Sigmoid colon (tissue), 7 donors: ENCODE measurements around the gene CLIC5. TPM values are rescaled to one million over a fixed set of nuclear protein-coding genes. Genes with fewer than 3 reads are reported as not detected.
A peak's percentile ranks its signal among the peaks of the same experiment; 100 is the strongest.

Experiments
- DNase-seq: peaks from one replicate; pipeline ENCODE4 v3.0.0-alpha.2; 2019
- H3K27ac ChIP-seq, 4 donors: fragments of 200-600 bp; sonication (generic); one replicate each; pipeline ENCODE4 v1.5.1; 2016 to 2019; ENCODE audit warnings: mild to moderate bottlenecking in 1 of 4
- H3K27me3 ChIP-seq, 3 donors: fragments of 200-600 bp; sonication (generic); one replicate each; pipeline ENCODE4 v1.5.1; 2019; ENCODE audit warnings: mild to moderate bottlenecking in 1 of 3
- H3K36me3 ChIP-seq, 4 donors: fragments of 200-600 bp; sonication (generic); one replicate each; pipeline ENCODE4 v1.5.1; 2016 to 2019
- H3K4me1 ChIP-seq, 4 donors: fragments of 200-600 bp; sonication (generic); one replicate each; pipeline ENCODE4 v1.5.1; 2017 to 2019
- H3K4me3 ChIP-seq, 4 donors: fragments of 200-600 bp; sonication (generic); one replicate each; pipeline ENCODE4 v1.5.1; 2017 to 2019; ENCODE audit warnings: mild to moderate bottlenecking in 2 of 4, moderate library complexity in 1 of 4
- H3K9me3 ChIP-seq, 4 donors: fragments of 200-600 bp in 3 of 4; sonication (generic) in 3 of 4; one replicate each; pipeline versions ENCODE4 v1.5.1 to v1.6.1; 2013 to 2019
- EP300 ChIP-seq, 4 donors: sonication (generic); formaldehyde crosslinking; IDR thresholded peaks; one replicate each; pipeline ENCODE4 v1.6.1; 2017; ENCODE audit warnings: antibody characterized with exemption in 4 of 4
- POLR2A ChIP-seq, 2 donors: fragments of 450-650 bp; IDR thresholded peaks; one replicate each; pipeline ENCODE4 v1.6.1; 2016; ENCODE audit warnings: antibody characterized with exemption in 2 of 2, mild to moderate bottlenecking in 2 of 2, moderate library complexity in 2 of 2
- POLR2AphosphoS5 ChIP-seq, 4 donors: sonication (generic); formaldehyde crosslinking; IDR thresholded peaks; one replicate each; pipeline ENCODE4 v1.6.1; 2017; ENCODE audit warnings: antibody characterized with exemption in 4 of 4
- WGBS, 2 donors: extraction: QIAGEN DNeasy Blood & Tissue Kit; methylation state at CpG; one replicate each; pipeline ENCODE4 v1.1.7; 2013; 5-methylcytosine and 5-hydroxymethylcytosine counted together
- intact Hi-C: fragments of 100-400 bp; cut with DNase I; formaldehyde crosslinking; loops from one replicate; pipeline ENCODE4 v1.15.1; 2023
- polyA plus RNA-seq, 3 donors: library from polyadenylated mRNA; stranded (reverse); fragments of 200-250 nt; gene quantifications; one replicate each; pipeline ENCODE4 v1.2.3, GENCODE V29; 2013
- total RNA-seq, 4 donors: library from RNA; depleted of rRNA; stranded (reverse); fragments of >200 nt; gene quantifications; one replicate each; pipeline ENCODE4 v1.1.0, GENCODE V29; 2016
- TF ChIP-seq, protein P1 (sequence below), 4 experiments: fragments of 450-650 bp in 3 of 4; fragments of 200-600 bp in 1 of 4; IDR thresholded peaks; one replicate each; pipeline ENCODE4 v1.5.1; 2016 to 2019; ENCODE audit warnings: antibody characterized with exemption in 4 of 4, mild to moderate bottlenecking in 3 of 4, moderate library complexity in 2 of 4
- donor health status: healthy with polysubstance abuse.
- donor health status: Bipolar disorder and iron deficiency.
- donor health status: healthy.

CLIC5 gene
- total and polyA plus RNA-seq, 7 donors, result 1.8 to 77.0 (median 3.5) TPM

DNA sequence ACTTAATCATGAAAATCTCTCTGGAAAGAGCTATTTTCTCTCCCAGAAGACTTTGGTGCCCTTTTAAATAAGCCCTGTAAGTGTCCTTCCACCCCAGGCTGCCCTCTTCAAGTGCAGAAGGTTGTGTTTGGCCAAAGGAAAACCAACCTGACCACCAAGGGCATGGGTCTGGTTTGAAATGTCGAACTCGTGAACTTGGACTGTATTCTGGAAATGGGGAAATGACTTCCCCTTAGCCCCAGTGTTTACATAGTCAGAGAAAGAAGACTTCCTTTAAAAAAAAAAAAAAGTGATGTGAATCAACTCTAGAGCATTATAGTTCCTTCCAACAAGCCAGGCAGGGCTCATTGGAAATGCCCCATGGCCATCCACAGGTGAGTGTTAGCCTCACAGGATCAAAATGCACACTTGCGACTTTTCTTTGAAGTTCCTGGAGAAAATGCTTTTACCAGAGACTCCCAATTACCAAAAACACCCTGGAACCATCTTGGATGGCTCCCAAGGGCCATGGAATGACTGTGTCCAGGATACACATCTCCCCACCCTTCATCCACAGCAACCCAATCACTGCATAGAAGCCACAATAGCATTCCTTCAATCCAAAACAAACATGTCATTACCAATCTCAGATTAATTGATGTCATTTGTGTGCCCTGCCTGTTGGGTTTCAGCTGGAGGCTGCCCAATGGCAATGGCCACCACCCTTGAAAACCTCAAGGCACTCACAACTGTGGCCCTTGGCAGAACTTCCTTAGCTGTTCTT is 133.8 kb downstream of the CLIC5 start:
- Histone ChIP-seq H3K27me3 (no peaks in the 10 kb centered on the region), H3K4me3 (no peak overlapping the region), H3K36me3 (no peaks in the 10 kb centered on the region), H3K9me3 (no peaks in the 10 kb centered on the region), H3K27ac (no peak overlapping the region), H3K4me1 (peaks cover 0 to 7% (median 0%) of the 10 kb centered on the region in 4 donors)
- DNase-seq, result no peak
- intact Hi-C loops, result no loop called here
- WGBS, 2 donors, result 80 to 90% methylated on average over 3 of the region's 3 CpGs
- no peak for TF ChIP-seq POLR2AphosphoS5 (IDR thresholded peaks at IDR 0.05)
- TF ChIP-seq EP300 (IDR thresholded peaks at IDR 0.05), result no peak
- no peak for TF ChIP-seq POLR2A (IDR thresholded peaks at IDR 0.05)
- TF ChIP-seq, protein P1, sequence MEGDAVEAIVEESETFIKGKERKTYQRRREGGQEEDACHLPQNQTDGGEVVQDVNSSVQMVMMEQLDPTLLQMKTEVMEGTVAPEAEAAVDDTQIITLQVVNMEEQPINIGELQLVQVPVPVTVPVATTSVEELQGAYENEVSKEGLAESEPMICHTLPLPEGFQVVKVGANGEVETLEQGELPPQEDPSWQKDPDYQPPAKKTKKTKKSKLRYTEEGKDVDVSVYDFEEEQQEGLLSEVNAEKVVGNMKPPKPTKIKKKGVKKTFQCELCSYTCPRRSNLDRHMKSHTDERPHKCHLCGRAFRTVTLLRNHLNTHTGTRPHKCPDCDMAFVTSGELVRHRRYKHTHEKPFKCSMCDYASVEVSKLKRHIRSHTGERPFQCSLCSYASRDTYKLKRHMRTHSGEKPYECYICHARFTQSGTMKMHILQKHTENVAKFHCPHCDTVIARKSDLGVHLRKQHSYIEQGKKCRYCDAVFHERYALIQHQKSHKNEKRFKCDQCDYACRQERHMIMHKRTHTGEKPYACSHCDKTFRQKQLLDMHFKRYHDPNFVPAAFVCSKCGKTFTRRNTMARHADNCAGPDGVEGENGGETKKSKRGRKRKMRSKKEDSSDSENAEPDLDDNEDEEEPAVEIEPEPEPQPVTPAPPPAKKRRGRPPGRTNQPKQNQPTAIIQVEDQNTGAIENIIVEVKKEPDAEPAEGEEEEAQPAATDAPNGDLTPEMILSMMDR (IDR thresholded peaks at IDR 0.05), result no peak

DNA sequence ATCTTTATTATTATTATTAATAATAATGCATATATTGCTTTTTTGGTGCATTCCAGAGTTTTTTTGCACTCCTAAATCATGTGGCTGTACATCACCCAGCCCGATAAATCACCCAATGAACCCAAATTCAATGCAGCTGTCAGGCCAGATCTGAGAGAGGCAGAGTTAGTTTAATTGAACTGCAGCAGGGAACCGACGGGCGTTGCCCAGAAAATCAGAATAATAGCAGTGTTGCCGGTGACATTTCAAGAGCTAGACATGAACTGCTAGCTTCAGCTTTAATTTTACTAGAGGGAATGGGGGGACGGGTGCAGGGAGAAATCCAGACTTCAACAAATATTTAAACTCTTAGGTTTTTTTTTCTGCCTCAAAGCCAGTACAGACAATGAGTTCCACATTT is 135.0 kb downstream of the CLIC5 start:
- Histone ChIP-seq H3K27ac (peak overlapping the region in 1 of 4 donors; percentile 6), H3K4me1 (peaks cover 0 to 7% (median 0%) of the 10 kb centered on the region in 4 donors), H3K27me3 (no peaks in the 10 kb centered on the region), H3K4me3 (no peak overlapping the region), H3K9me3 (no peaks in the 10 kb centered on the region), H3K36me3 (no peaks in the 10 kb centered on the region)
- TF ChIP-seq EP300 (IDR thresholded peaks at IDR 0.05), result no peak
- no peak for TF ChIP-seq POLR2A (IDR thresholded peaks at IDR 0.05)
- TF ChIP-seq, protein P1 (IDR thresholded peaks at IDR 0.05), result no peak
- TF ChIP-seq POLR2AphosphoS5 (IDR thresholded peaks at IDR 0.05), result no peak
- 83 to 85% methylated on average over 6 of the region's 6 CpGs for WGBS, 2 donors
- no peak for DNase-seq
- intact Hi-C loops, result no loop called here

DNA sequence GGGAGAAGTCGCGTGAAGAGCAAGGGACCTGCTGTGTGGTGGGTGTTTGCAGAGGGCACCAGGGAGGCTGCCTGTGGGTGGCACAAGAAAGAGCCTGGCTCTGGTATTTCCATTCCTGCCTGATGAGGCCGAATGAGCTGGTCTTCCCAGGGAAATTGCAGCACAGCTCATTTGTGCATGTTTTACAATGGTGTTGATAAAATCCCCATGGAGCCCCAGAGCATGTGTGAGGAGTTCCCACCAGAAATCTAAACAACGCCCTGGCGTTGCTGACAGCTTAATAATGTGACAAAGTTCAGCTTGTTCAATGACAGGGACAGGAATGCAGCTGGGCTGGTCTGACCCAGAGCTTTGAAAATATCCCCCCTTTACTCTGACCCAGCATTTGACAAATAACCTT is 135.5 kb downstream of the CLIC5 start:
- no peak for DNase-seq
- TF ChIP-seq, protein P1 (IDR thresholded peaks at IDR 0.05), result no peak
- TF ChIP-seq POLR2A (IDR thresholded peaks at IDR 0.05), result no peak
- TF ChIP-seq POLR2AphosphoS5 (IDR thresholded peaks at IDR 0.05), result peak in 1 of 4 donors; percentile 43
- no peak for TF ChIP-seq EP300 (IDR thresholded peaks at IDR 0.05)
- peak overlapping the region in 2 of 4 donors; percentile 1 to 6 for H3K27ac ChIP-seq
- no peaks in the 10 kb centered on the region for H3K36me3 ChIP-seq
- H3K9me3 ChIP-seq, result no peaks in the 10 kb centered on the region
- no peak overlapping the region for H3K4me3 ChIP-seq
- 50 to 71% methylated on average over 5 of the region's 5 CpGs for WGBS, 2 donors
- H3K27me3 ChIP-seq, result no peaks in the 10 kb centered on the region
- intact Hi-C loops, result no loop called here
- H3K4me1 ChIP-seq, result peaks cover 0 to 7% (median 0%) of the 10 kb centered on the region in 4 donors

DNA sequence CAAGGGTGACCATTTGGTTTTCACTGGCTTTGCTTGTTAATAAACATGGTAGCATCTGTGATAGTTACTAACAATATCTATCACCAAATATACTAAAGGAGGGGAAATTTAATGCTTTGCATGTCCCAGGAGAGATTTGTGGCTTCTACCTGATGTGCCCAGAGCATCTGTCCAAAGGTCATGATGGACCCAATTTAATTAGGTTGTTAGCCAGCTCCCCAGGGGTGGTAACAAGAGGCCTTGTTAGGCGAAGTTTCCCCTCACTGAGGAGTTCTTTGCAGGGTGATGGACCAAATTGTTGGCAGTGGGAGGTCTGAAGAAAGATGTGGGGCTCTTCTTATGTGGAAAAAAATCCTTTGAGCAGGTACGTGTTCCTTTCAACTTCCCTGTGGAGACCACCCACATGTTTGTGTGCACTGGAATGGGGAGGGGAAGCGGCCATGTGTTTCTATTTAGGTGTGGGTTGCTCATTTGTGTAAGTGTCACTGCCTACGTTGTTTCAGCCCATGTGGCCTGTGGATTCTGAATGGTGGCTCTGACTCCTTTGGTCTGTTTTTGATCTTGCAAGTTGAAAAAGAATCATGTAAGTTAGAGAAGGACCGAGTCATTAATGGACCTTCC is 137.6 kb downstream of the CLIC5 start:
- DNase-seq, result no peak
- Histone ChIP-seq H3K27me3 (no peaks in the 10 kb centered on the region), H3K9me3 (no peaks in the 10 kb centered on the region), H3K4me3 (no peak overlapping the region), H3K36me3 (no peaks in the 10 kb centered on the region), H3K27ac (no peak overlapping the region), H3K4me1 (peaks cover 0 to 7% (median 0%) of the 10 kb centered on the region in 4 donors)
- TF ChIP-seq POLR2A (IDR thresholded peaks at IDR 0.05), result no peak
- TF ChIP-seq POLR2AphosphoS5 (IDR thresholded peaks at IDR 0.05), result no peak
- TF ChIP-seq, protein P1 (IDR thresholded peaks at IDR 0.05), result no peak
- TF ChIP-seq EP300 (IDR thresholded peaks at IDR 0.05), result no peak
- intact Hi-C loops, result no loop called here
- 86 to 91% methylated on average over 5 of the region's 5 CpGs for WGBS, 2 donors
